ENCODE results near the gene COMMD1.
A peak's percentile ranks its signal among the peaks of the same experiment; 100 is the strongest.
"Not testable (repeated sequence)": the region's sequence is repeated elsewhere in the genome, so short reads cannot be mapped to it uniquely, and the experiment has no call there.

Gene COMMD1

GRCh38 chr2:61888267-61889055, 17.0 kb upstream of the COMMD1 start, which contains the start of gene CCT4:
Gene CCT4, minus strand, starts transcription at chr2:61888656. Its CDS starts 149 bp downstream, at chr2:61888507.
- DNase-seq (ENCODE audit: insufficient read length) (peak; percentile 74), FAIRE-seq (peak; percentile 94)
- TF ChIP-seq TAF1 (IDR thresholded peaks at IDR 0.05; ENCODE audit: borderline replicate concordance, low read depth, low read length) (peak; percentile 99), POLR2AphosphoS5 (IDR thresholded peaks at IDR 0.05; ENCODE audit: low read depth, low read length) (peak; percentile 95), POLR2A (IDR thresholded peaks at IDR 0.05; ENCODE audit: low read depth, low read length) (peak; percentile 98)

- no peak for TF ChIP-seq TAF1 (IDR thresholded peaks at IDR 0.05; ENCODE audit: borderline replicate concordance, low read depth, low read length)
- TF ChIP-seq POLR2AphosphoS5 (IDR thresholded peaks at IDR 0.05; ENCODE audit: low read depth, low read length), result no peak
- TF ChIP-seq POLR2A (IDR thresholded peaks at IDR 0.05; ENCODE audit: low read depth, low read length), result no peak
- DNase-seq (ENCODE audit: insufficient read length) (no peak), FAIRE-seq (no peak)
These were observed 6.7 kb upstream of the COMMD1 start for GRCh38 chr2:61898810-61899209.

GRCh38 chr2:61900281-61900680, 5.2 kb upstream of the COMMD1 start:
- DNase-seq (ENCODE audit: insufficient read length), result no peak
- TF ChIP-seq POLR2AphosphoS5 (IDR thresholded peaks at IDR 0.05; ENCODE audit: low read depth, low read length), result no peak
- TF ChIP-seq POLR2A (IDR thresholded peaks at IDR 0.05; ENCODE audit: low read depth, low read length), result no peak
- no peak for TF ChIP-seq TAF1 (IDR thresholded peaks at IDR 0.05; ENCODE audit: borderline replicate concordance, low read depth, low read length)
- no peak for FAIRE-seq

GRCh38 chr2:61906186-61906470, 654 bp downstream of the COMMD1 start:
- TF ChIP-seq POLR2AphosphoS5 (IDR thresholded peaks at IDR 0.05; ENCODE audit: low read depth, low read length) (no peak), TAF1 (IDR thresholded peaks at IDR 0.05; ENCODE audit: borderline replicate concordance, low read depth, low read length) (no peak), POLR2A (IDR thresholded peaks at IDR 0.05; ENCODE audit: low read depth, low read length) (no peak)
- FAIRE-seq, result no peak
- no peak for DNase-seq (ENCODE audit: insufficient read length)

GRCh38 chr2:61909116-61909515, 3.6 kb downstream of the COMMD1 start:
- TF ChIP-seq TAF1 (IDR thresholded peaks at IDR 0.05; ENCODE audit: borderline replicate concordance, low read depth, low read length), result no peak
- TF ChIP-seq POLR2A (IDR thresholded peaks at IDR 0.05; ENCODE audit: low read depth, low read length), result no peak
- TF ChIP-seq POLR2AphosphoS5 (IDR thresholded peaks at IDR 0.05; ENCODE audit: low read depth, low read length), result no peak
- FAIRE-seq, result no peak
- no peak for DNase-seq (ENCODE audit: insufficient read length)

- no peak for FAIRE-seq
- no peak for TF ChIP-seq POLR2A (IDR thresholded peaks at IDR 0.05; ENCODE audit: low read depth, low read length)
- TF ChIP-seq POLR2AphosphoS5 (IDR thresholded peaks at IDR 0.05; ENCODE audit: low read depth, low read length), result no peak
- no peak for TF ChIP-seq TAF1 (IDR thresholded peaks at IDR 0.05; ENCODE audit: borderline replicate concordance, low read depth, low read length)
- no peak for DNase-seq (ENCODE audit: insufficient read length)
These were observed 5.1 kb downstream of the COMMD1 start for GRCh38 chr2:61910603-61911002.

- FAIRE-seq, result no peak
- TF ChIP-seq TAF1 (IDR thresholded peaks at IDR 0.05; ENCODE audit: borderline replicate concordance, low read depth, low read length), result no peak
- TF ChIP-seq POLR2AphosphoS5 (IDR thresholded peaks at IDR 0.05; ENCODE audit: low read depth, low read length), result no peak
- TF ChIP-seq POLR2A (IDR thresholded peaks at IDR 0.05; ENCODE audit: low read depth, low read length), result no peak
- DNase-seq (ENCODE audit: insufficient read length), result no peak
These were observed 6.0 kb downstream of the COMMD1 start for GRCh38 chr2:61911510-61911909.

- not testable (repeated sequence) for FAIRE-seq; DNase-seq (ENCODE audit: insufficient read length)
These were observed 9.3 kb downstream of the COMMD1 start for GRCh38 chr2:61914794-61915193.

GRCh38 chr2:61920548-61920947, 15.1 kb downstream of the COMMD1 start:
- FAIRE-seq (no peak), DNase-seq (ENCODE audit: insufficient read length) (no peak)
- no peak for TF ChIP-seq POLR2AphosphoS5 (IDR thresholded peaks at IDR 0.05; ENCODE audit: low read depth, low read length)
- TF ChIP-seq TAF1 (IDR thresholded peaks at IDR 0.05; ENCODE audit: borderline replicate concordance, low read depth, low read length), result no peak
- TF ChIP-seq POLR2A (IDR thresholded peaks at IDR 0.05; ENCODE audit: low read depth, low read length), result no peak

- FAIRE-seq, result no peak
- no peak for DNase-seq (ENCODE audit: insufficient read length)
- TF ChIP-seq POLR2AphosphoS5 (IDR thresholded peaks at IDR 0.05; ENCODE audit: low read depth, low read length) (no peak), POLR2A (IDR thresholded peaks at IDR 0.05; ENCODE audit: low read depth, low read length) (no peak), TAF1 (IDR thresholded peaks at IDR 0.05; ENCODE audit: borderline replicate concordance, low read depth, low read length) (no peak)
These were observed 17.2 kb downstream of the COMMD1 start for GRCh38 chr2:61922714-61923113.

GRCh38 chr2:61924895-61925663, 19.6 kb downstream of the COMMD1 start:
- TF ChIP-seq POLR2AphosphoS5 (IDR thresholded peaks at IDR 0.05; ENCODE audit: low read depth, low read length) (no peak), POLR2A (IDR thresholded peaks at IDR 0.05; ENCODE audit: low read depth, low read length) (no peak), TAF1 (IDR thresholded peaks at IDR 0.05; ENCODE audit: borderline replicate concordance, low read depth, low read length) (no peak)
- DNase-seq (ENCODE audit: insufficient read length) (no peak), FAIRE-seq (no peak)

Measured in GM12892 (cell line).